ENCODE results near the gene PYM1.

The PYM1 gene

DNA sequence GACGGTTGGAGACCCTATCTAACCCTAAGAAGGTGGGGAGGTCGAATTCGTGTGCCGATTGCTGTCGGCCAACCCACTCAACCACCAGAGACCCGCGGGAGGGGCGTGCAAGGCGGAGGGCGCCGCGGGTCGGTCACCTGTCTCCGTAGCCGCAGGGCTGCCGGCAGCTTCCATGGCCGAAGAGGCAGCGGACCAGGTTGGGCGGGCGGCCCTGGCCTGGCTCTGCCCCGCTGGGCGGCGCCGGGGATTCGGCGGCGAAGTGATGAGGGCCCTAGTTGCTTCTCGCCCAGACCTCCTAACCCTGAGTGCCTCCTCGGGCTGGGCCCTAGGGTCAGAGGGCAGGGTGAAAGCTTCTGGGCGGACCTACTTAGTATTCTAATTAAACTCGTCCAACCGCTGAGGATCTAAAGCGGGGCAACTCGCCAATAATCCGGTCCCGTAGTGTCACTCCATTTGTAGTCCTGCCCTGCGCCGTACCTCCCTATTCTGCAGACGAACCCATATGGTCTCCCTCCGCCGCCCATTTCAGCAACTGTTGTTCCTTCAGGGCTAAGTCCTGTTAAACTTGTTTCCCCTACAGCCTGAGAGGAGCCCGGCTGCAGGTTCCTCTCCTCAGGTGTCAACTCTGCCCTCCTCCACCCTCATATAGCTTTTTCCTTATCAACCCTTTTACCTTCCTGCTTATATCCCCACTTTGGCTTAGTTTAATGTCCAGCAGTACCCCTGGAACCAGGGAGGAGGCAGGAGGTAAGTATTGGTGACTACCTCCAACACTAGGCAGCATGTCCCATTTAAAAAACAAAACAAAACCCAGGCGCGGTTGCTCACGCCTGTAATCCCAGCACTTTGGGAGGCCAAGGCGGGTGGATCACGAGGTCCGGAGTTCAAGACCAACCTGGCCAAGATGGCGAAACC lies at the start of gene PYM1:
Gene PYM1 (minus strand): TSS at position 307 of the 915 bp plus-strand sequence. CDS start 133 bp downstream, at position 174.
- DNase-seq = peak; percentile 82

- peak; percentile 53 for DNase-seq
These were observed 46.6 kb upstream of the PYM1 start for GRCh38 chr12:55974308-55974730.

GRCh38 chr12:55973599-55974307 lies 46.1 kb upstream of the PYM1 start, which contains the start of gene RAB5B:
Gene RAB5B, plus strand, starts transcription at chr12:55974078. Its CDS starts 12,883 bp downstream, at chr12:55986961.
- DNase-seq = peak; percentile 98

- DNase-seq = no peak
These were observed 45.4 kb upstream of the PYM1 start for GRCh38 chr12:55972911-55973598.

DNA sequence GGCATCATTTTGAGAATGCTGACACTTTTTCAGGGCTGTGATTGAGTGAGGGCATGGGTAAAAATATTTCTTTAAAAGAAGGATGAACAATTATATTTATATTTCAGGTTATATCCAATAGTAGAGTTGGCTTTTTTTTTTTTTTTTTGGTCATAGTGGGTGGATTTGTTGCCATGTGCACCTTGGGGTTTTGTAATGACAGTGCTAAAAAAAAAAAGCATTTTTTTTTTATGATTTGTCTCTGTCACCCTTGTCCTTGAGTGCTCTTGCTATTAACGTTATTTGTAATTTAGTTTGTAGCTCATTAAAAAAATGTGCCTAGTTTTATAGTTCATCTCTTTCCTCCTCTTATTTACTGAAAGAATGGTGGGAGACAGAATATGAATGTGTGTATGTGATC lies 44.8 kb upstream of the PYM1 start:
- no peak for DNase-seq

DNA sequence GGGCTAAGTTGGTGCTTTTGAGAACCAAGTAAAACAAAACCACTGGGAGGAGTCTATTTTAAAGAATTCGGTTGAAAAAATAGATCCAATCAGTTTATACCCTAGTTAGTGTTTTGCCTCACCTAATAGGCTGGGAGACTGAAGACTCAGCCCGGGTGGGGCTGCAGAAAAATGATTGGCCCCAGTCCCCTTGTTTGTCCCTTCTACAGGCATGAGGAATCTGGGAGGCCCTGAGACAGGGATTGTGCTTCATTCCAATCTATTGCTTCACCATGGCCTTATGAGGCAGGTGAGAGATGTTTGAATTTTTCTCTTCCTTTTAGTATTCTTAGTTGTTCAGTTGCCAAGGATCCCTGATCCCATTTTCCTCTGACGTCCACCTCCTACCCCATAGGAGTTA lies 44.3 kb upstream of the PYM1 start:
- no peak for DNase-seq

- no peak for DNase-seq
These were observed 43.1 kb upstream of the PYM1 start for GRCh38 chr12:55970775-55971174.

GRCh38 chr12:55969356-55969755 lies 41.7 kb upstream of the PYM1 start:
- no peak for DNase-seq

- DNase-seq = peak; percentile 96
These were observed 39.0 kb upstream of the PYM1 start, which contains the start of gene CDK2 for GRCh38 chr12:55966408-55967281. Gene CDK2, plus strand, starts transcription at chr12:55966830. Its CDS starts 179 bp downstream, at chr12:55967009.

DNA sequence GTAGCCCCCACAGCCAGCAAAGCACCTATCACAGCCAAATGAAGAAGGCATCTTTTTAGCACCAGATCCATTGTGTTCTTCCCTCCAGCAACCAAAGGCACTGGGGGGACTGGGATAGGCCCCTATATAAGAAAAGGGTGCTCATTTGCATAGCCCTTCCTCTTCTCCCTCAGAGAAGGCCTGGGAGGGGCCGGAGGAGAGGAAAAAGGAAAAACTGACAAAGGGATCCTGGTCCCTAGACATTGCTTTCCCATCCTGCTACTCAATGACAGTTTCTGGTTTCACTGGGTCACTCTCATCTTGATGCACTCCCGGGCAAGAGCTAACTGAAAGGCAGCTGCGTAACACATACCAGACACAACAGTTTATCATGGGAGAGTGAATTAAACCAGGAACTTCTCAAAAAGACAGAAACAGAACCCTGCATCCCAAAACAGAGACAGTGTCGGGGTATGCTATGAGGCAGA lies 38.3 kb upstream of the PYM1 start, which contains the start of gene PMEL:
Gene PMEL (minus strand): TSS at position 102 of the 467 bp plus-strand sequence. CDS start 31 bp downstream, at position 71.
- no peak for DNase-seq

- DNase-seq = no peak
These were observed 37.5 kb upstream of the PYM1 start for GRCh38 chr12:55965240-55965639.

GRCh38 chr12:55963760-55964159 lies 36.1 kb upstream of the PYM1 start:
- no peak for DNase-seq

DNA sequence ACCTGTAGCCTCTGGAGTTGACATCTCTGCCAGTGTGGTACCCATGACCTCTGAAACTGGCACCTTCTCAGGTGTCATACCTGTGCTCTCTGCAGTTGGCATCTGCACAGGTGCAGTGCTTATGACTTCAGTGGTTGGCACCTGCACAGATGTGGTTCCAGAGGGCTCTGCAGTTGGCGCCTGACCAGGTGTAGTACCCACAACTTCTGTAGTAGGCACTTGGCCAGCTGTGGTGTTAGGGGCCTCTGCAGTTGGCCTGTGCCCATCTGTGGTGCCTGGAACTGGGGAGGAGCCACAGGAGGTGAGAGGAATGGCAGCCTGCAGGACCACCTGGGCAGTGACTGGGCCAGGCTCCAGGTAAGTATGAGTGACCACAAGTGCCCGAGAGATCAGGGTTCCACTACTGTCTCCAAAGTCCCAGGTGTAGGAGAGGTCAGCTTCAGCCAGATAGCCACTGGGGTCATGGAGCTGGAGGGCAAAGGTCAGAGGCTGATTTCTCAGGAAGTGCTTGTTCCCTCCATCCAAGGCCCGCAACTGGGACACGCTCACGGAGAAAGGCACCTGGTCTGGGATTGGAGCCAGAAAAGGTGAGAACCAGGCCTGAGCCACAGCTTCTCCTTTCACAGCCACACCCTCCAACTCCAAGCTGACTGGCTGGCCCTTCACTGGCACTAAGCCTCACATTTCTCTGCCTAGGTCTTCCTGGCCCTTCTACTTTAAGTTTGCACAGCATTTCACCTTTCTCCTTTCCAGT lies 29.6 kb upstream of the PYM1 start:
- DNase-seq = no peak

DNA sequence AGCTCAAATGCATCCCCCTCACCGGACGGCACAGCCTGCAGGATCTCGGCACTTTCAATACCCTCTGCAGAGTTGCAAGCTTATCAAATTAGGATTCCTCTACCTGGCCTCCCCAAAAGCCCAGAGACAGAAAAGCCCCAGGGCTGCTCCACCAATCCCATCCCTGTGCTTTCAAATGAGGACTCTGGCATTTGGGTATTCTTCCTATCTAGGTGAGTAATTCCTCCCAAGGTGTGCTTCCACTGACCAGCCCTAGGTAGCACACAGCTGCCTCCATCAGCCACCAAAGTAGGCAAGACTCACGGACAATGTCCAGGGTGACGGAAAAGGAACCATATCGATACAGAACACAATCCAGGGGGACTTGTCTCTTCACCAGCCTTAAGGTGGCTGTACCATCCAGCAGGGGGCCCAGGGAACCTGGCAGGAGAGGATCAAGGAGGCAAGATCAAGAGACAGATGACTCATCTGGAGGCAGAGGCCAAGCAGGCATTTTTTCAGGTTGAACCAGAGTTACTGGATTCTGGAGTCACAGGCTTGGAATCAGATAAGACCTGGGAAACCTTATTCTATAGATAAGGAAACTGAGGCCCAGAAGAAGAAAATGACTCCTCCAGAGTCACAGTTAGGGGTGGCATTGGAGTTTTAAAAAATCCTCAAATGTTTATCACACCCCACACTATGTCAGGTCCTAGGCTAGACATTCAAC lies 28.3 kb upstream of the PYM1 start:
- DNase-seq = peak; percentile 74

DNA sequence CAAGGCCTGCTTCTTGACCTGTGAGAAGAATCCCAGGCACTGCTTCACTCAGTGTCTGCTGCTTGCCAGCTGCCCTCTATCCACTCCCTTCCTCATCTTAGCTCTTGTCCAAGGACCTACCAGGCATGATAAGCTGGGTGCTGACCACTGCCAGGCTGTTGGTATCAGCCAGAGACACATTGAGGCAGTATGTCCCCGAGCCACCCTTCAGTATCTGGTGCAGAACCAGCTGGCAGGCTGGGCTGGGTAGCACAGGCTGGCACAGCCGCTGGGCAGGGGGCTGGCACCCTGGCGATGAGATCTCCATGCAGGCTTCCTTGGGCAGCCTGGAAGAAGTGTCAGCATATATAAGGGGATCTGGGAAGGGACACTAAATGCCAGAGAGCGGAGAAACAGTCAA lies 27.6 kb upstream of the PYM1 start:
- DNase-seq = no peak

- no peak for DNase-seq
These were observed 18.9 kb upstream of the PYM1 start for GRCh38 chr12:55946553-55946952.

DNA sequence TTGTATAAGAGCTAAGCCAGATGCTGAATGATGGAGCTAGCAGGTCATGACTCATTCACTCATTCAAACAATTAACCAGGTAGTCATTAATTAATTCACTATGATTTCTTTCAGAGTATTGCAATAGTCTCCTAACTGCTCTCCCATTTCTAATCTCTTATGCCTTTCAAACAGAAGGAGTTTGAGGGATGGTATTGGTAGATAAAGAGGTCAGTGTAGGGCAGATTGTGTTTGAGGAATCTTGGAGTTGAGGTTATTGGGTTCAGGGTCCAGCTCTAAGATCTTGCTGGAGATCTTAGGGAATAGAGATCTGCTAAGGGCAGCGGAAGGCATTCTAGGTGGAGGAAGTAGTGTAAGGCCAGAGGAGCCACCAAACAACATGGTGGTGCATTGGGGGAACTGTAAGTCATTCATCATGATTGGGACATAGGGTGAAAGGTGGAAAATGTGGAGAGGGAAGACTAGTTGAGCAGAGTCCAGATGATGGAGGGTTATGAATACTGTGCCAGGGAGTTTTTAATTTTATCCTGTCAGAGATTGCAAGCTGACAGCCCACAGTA lies 15.0 kb upstream of the PYM1 start:
- no peak for DNase-seq

DNA sequence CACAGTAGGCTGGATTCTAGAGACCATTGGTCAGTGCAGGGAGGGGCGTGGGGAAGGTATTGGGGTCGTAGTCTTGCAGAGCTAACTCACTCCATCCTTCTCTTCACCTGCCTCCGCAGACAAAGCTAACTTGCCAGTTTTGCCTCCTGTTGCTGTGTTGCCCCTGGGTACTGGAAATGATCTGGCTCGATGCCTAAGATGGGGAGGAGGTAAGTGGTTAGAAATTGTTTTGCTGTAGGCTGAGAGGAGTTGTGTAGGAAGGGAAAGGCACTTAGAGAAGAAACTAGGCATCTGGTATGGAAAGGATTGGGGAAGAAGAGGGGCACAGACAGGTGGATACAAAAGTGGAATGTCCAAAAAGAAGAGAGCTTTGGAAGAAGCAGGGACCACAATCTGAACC lies 14.4 kb upstream of the PYM1 start:
- DNase-seq = no peak

DNA sequence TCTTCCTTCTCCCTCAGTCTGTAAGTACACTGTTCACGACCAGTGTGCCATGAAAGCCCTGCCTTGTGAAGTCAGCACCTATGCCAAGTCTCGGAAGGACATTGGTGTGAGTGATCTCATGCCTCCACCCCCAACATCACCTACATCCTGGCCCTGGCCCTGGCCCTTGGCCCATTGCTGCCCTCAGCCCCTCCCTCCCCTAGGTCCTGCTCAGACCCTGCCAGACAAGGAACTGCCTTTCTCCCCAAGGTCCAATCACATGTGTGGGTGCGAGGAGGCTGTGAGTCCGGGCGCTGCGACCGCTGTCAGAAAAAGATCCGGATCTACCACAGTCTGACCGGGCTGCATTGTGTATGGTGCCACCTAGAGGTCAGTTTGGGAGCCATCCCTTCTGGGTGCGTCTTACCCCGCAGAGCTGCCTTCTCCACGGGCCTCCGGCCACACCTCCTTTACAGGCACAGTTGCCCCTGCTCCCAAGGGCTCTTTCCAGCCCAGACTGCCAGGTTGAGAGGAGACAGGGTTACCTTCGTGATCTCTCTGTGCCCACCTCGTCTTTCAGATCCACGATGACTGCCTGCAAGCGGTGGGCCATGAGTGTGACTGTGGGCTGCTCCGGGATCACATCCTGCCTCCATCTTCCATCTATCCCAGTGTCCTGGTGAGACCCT lies 12.5 kb upstream of the PYM1 start:
- peak; percentile 88 for DNase-seq

Data from activated CD4-positive, alpha-beta T cell treated with anti-CD3 and anti-CD28 coated beads for 48 hours (primary cell).